Heart left ventricle (tissue), 16 donors: ENCODE data around the gene FBXO38. TPM values are rescaled to one million over a fixed set of nuclear protein-coding genes. Genes with fewer than 3 reads are reported as not detected.
A peak's percentile ranks its signal among the peaks of the same experiment; 100 is the strongest.

ENCODE experiments used
- ATAC-seq, 4 donors: fragments of 200-7000 bp; cut with Tn5 transposase; one replicate each; pipeline ENCODE4 v1.9.1; 2020 to 2022; ENCODE audit warnings: moderate library complexity in 4 of 4, mild to moderate bottlenecking in 3 of 4, moderate number of reproducible peaks in 1 of 4
- DNase-seq, 5 donors: peaks; one replicate each; pipeline ENCODE4 v3.0.0-alpha.2; 2020
- H3K27ac ChIP-seq, 12 donors: fragments of 200-600 bp; sonication (generic) in 4 of 12; one replicate each; pipeline versions ENCODE4 v1.5.0 to v1.8.0; 2016 to 2022; ENCODE audit warnings: mild to moderate bottlenecking in 2 of 12
- H3K27me3 ChIP-seq, 9 donors: fragments of 200-600 bp; sonication (generic) in 2 of 9; one replicate each; pipeline versions ENCODE4 v1.5.1 to v1.8.0; 2016 to 2022; ENCODE audit warnings: mild to moderate bottlenecking in 3 of 9
- H3K36me3 ChIP-seq, 9 donors: fragments of 200-600 bp; sonication (generic) in 2 of 9; one replicate each; pipeline versions ENCODE4 v1.5.0 to v1.8.0; 2018 to 2022; ENCODE audit warnings: mild to moderate bottlenecking in 2 of 9
- H3K4me1 ChIP-seq, 12 donors: fragments of 200-600 bp; sonication (generic) in 4 of 12; one replicate each; pipeline versions ENCODE4 v1.5.0 to v1.8.0; 2016 to 2022; ENCODE audit warnings: mild to moderate bottlenecking in 3 of 12
- H3K4me3 ChIP-seq, 12 donors: fragments of 200-600 bp; sonication (generic) in 4 of 12; one replicate each; pipeline versions ENCODE4 v1.5.0 to v1.8.0; 2017 to 2022; ENCODE audit warnings: mild to moderate bottlenecking in 9 of 12, moderate library complexity in 4 of 12
- H3K9me3 ChIP-seq, 12 donors: fragments of 200-600 bp; sonication (generic) in 4 of 12; one replicate each; pipeline versions ENCODE4 v1.5.0 to v1.8.0; 2016 to 2022; ENCODE audit warnings: mild to moderate bottlenecking in 1 of 12
- POLR2A ChIP-seq, 2 donors: fragments of 450-650 bp; IDR thresholded peaks; one replicate each; pipeline ENCODE4 v1.6.1; 2017; ENCODE audit warnings: antibody characterized with exemption in 2 of 2, mild to moderate bottlenecking in 2 of 2, moderate library complexity in 2 of 2
- WGBS, 4 donors: extraction: QIAGEN DNeasy Blood & Tissue Kit in 2 of 4; methylation state at CpG; one replicate each; pipeline versions ENCODE4 v1.1.5 to v1.1.7; 2013 to 2018; 5-methylcytosine and 5-hydroxymethylcytosine counted together
- intact Hi-C, 10 donors: fragments of 100-400 bp; cut with DNase I; formaldehyde crosslinking; loops; one replicate each; pipeline versions ENCODE4 v1.11.1 to v1.14.2; 2022
- polyA plus RNA-seq, 2 donors: library from polyadenylated mRNA; stranded (reverse); fragments of 200-250 nt; gene quantifications; one replicate each; pipeline ENCODE4 v1.2.3, GENCODE V29; 2013
- total RNA-seq, 9 donors: library from RNA; depleted of rRNA in 2 of 9; stranded (reverse); fragments of >200 nt in 2 of 9; fragmentation: NEBNext Ultra II Directional in 3 of 9; extraction: Animal tissue kit (Norgen Biotek cat#: 25700) in 3 of 9; gene quantifications; one replicate each; pipeline versions ENCODE4 v1.1.0 to v1.2.4, GENCODE V29; 2016 to 2023
- TF ChIP-seq, protein P1 (sequence below), 12 donors: fragments of 200-600 bp; sonication (generic) in 4 of 12; IDR thresholded peaks; one replicate each; pipeline versions ENCODE4 v1.5.0 to v1.8.0; 2018 to 2022; ENCODE audit warnings: antibody characterized with exemption in 12 of 12, mild to moderate bottlenecking in 5 of 12
- donor health status: ischemic (EF 13 %, LVEDD 7.1; RV severe dilation, severe dysfunction).
- donor health status: healthy with polysubstance abuse.
- donor health status: DM: no; HTN: yes; CAD: no.
- donor health status: DM: no; HTN: no; CAD: no.
- donor health status: ischemic (EF 25% LVEDD 6.9; RV normal size, moderate dysfunction).
- donor health status: ischemic (EF 25% LVEDD 5.7; RV mildly dilated, moderate dysfunction).
- donor health status: healthy.
- donor health status: DM: yes; HTN: yes; CAD: no.
- donor health status: ischemic (EF 35%, LVEDD 5.7; RV mildly dilated, moderate dysfunction).
- donor health status: nonischemic (EF 11% LVEDD 7.7; RV severe dilation, severe dysfunction).
- donor health status: DM: yes; HTN: yes; CAD: no.
- donor health status: PGD.
- donor health status: ischemic (EF 29% LVEDD 5.4; RV normal size, mild dysfunction).
- donor health status: nonischemic (EF 23%, LVEDD 6.1; RV moderate dilation, normal function).

FBXO38 gene
- total and polyA plus RNA-seq, 11 donors = 11.7 to 56.0 (median 36.5) TPM

DNA sequence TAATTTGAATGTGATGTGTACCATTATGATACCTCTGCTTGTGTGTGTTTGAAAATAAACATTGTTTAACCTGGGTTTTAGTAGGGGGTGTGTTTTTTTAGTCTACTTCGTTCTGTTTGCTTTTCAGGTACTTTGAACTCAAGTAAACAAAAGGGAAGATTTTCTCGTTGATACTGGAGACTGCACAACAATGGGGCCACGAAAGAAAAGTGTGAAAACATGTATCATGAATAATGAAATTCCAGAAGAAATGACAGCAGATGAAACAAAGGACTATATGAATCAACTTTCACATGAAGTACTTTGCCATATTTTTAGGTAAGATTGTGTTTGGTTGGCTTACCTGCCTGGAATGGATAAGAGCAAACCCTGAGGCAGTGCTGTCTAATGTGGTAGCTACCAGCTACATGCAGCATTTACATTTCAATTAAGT lies 10.8 kb downstream of the FBXO38 start:
- intact Hi-C loops = no loop called here
- no peaks in the 10 kb centered on the region for H3K27me3 ChIP-seq
- ATAC-seq (no peak), DNase-seq (no peak)
- H3K9me3 ChIP-seq = no peaks in the 10 kb centered on the region
- TF ChIP-seq POLR2A (IDR thresholded peaks at IDR 0.05) = no peak
- TF ChIP-seq, protein P1, sequence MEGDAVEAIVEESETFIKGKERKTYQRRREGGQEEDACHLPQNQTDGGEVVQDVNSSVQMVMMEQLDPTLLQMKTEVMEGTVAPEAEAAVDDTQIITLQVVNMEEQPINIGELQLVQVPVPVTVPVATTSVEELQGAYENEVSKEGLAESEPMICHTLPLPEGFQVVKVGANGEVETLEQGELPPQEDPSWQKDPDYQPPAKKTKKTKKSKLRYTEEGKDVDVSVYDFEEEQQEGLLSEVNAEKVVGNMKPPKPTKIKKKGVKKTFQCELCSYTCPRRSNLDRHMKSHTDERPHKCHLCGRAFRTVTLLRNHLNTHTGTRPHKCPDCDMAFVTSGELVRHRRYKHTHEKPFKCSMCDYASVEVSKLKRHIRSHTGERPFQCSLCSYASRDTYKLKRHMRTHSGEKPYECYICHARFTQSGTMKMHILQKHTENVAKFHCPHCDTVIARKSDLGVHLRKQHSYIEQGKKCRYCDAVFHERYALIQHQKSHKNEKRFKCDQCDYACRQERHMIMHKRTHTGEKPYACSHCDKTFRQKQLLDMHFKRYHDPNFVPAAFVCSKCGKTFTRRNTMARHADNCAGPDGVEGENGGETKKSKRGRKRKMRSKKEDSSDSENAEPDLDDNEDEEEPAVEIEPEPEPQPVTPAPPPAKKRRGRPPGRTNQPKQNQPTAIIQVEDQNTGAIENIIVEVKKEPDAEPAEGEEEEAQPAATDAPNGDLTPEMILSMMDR (IDR thresholded peaks at IDR 0.05) = no peak
- H3K4me1 ChIP-seq = peaks cover 0 to 75% (median 46%) of the 10 kb centered on the region in 12 donors
- H3K36me3 ChIP-seq = peaks cover 0 to 50% (median 31%) of the 10 kb centered on the region in 9 donors
- H3K27ac ChIP-seq = no peak overlapping the region
- 70 to 77% (median 74%) methylated on average over 3 of the region's 3 CpGs for WGBS, 4 donors
- no peak overlapping the region for H3K4me3 ChIP-seq

DNA sequence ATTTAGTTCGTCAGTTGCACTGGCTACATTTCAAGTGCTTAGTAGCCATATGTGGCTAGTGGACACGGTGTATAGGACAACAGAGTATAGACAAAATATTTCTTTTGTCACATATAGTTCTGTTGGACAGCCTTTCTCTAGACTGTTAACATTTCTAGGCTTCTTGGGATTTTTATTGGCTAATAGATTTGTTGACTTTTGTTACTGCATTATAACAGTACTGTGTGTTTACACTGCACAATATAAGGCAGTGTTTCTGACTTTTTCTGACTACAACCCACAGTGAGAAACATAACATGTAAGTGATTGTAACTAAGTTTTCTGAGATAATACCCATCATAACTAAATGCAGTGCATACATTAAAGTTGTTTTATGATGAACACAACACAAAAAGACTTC lies 11.3 kb downstream of the FBXO38 start:
- Histone ChIP-seq H3K27me3 (no peaks in the 10 kb centered on the region), H3K9me3 (no peaks in the 10 kb centered on the region), H3K36me3 (peaks cover 0 to 55% (median 35%) of the 10 kb centered on the region in 9 donors), H3K4me1 (peaks cover 0 to 75% (median 45%) of the 10 kb centered on the region in 12 donors), H3K27ac (no peak overlapping the region), H3K4me3 (no peak overlapping the region)
- intact Hi-C loops = no loop called here
- DNase-seq = no peak
- no peak for ATAC-seq
- TF ChIP-seq POLR2A (IDR thresholded peaks at IDR 0.05) = no peak
- TF ChIP-seq, protein P1 (IDR thresholded peaks at IDR 0.05) = no peak
- 91 to 98% (median 92%) methylated on average over 2 of the region's 2 CpGs for WGBS, 4 donors

DNA sequence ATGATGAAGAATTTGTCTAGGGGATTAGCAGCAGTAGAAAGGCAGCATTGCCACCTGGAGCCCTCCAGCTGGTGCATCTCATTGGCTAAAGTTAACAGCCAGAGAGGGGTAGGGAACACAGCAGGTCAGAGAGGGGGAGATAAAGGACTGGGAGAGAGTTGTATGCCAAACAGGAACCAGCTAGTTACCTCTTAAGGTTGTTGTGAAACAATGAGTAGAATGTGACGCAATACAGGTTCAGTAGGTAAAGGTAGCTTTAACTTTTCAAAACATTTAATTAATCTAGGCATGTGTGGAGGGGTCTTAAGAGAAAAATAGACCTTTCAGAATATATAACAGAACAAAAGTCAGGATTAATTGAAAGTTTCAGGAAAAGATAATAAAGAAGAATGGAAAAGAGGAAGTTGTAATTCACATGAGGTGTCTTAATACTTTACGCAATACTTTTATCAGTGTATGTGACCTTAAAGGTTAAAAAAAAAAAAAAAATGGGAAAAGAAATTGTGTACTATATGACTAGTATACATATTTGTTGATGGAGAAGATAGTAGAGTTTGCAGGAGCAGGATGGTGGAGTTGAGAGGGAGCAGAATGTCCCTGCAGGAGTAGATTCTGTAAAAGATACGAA lies 14.3 kb downstream of the FBXO38 start:
- DNase-seq (no peak), ATAC-seq (peak in 2 of 4 donors; percentile 28 to 41)
- TF ChIP-seq, protein P1 (IDR thresholded peaks at IDR 0.05) = no peak
- TF ChIP-seq POLR2A (IDR thresholded peaks at IDR 0.05) = no peak
- Histone ChIP-seq H3K36me3 (peaks cover 0 to 84% (median 63%) of the 10 kb centered on the region in 9 donors), H3K4me3 (no peak overlapping the region), H3K9me3 (no peaks in the 10 kb centered on the region), H3K27me3 (no peaks in the 10 kb centered on the region), H3K27ac (no peak overlapping the region), H3K4me1 (peaks cover 0 to 79% (median 39%) of the 10 kb centered on the region in 12 donors)
- WGBS, 4 donors = 68 to 90% (median 84%) methylated on average over 3 of the region's 3 CpGs
- intact Hi-C loops = no loop called here

DNA sequence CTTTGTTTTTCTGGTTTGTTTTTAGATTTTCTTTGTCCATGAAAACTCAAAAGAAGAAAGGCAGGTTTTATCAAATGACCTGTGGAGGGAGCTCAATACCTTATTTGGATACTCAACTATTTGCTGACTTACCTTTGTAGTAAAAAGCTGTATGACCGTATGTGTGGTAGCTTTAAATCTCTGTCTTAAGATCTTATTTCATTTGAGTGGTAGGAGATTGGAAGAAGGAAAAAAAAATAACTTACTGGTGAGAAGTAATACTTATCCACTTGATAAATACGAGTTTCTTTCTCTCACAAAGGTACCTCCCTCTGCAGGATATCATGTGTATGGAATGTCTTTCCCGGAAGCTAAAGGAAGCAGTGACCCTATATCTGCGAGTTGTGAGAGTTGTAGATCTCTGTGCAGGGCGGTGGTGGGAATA lies 15.0 kb downstream of the FBXO38 start:
- Histone ChIP-seq H3K9me3 (no peaks in the 10 kb centered on the region), H3K4me3 (no peak overlapping the region), H3K36me3 (peaks cover 0 to 91% (median 70%) of the 10 kb centered on the region in 9 donors), H3K4me1 (peaks cover 0 to 78% (median 36%) of the 10 kb centered on the region in 12 donors), H3K27me3 (no peaks in the 10 kb centered on the region), H3K27ac (peak overlapping the region in 2 of 12 donors; percentile 11 to 26)
- TF ChIP-seq POLR2A (IDR thresholded peaks at IDR 0.05) = no peak
- TF ChIP-seq, protein P1 (IDR thresholded peaks at IDR 0.05) = peak in 1 of 12 donors; percentile 7
- WGBS, 4 donors = 31 to 45% (median 38%) methylated on average over 5 of the region's 5 CpGs
- intact Hi-C loops = no loop called here
- ATAC-seq = no peak
- no peak for DNase-seq
